Measurements from ENCODE around the gene LRRC17.
"Not testable (repeated sequence)": the region's sequence is repeated elsewhere in the genome, so short reads cannot be mapped to it uniquely, and the experiment has no call there.

Gene LRRC17

DNA sequence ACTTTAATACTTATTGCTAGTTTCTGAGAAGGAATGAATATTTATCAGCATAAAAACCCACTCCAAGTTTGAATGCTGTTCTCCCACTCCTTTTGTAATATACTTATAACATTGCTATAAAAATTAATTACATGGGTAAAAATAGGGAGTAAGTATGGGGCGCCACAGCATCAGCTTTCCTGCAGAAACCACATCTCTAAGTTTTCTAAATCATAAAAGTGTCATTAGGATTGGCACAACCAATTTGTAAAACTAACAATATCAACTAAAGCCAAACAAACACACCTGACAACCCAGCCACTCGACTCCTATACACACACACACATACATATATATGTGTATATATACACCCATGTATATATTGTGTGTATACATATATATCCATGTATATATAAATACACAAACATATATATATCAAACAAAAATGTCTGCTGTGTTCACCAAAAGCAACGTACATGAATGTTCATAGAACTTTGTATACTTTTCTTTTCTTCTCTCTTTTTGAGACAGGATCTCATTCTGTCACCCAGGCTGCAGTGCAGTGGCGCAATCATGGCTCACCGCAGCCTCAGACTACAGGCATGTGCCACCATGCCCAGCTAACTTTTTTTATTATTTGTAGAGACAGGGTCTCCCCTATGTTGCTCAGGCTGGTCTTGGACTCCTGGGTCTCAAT is 14.8 kb upstream of the LRRC17 start:
- no peak for DNase-seq

GRCh38 chr7:102898532-102898859 is 14.3 kb upstream of the LRRC17 start:
- DNase-seq, result no peak

GRCh38 chr7:102902052-102902451 is 10.7 kb upstream of the LRRC17 start:
- DNase-seq, result not testable (repeated sequence)

DNA sequence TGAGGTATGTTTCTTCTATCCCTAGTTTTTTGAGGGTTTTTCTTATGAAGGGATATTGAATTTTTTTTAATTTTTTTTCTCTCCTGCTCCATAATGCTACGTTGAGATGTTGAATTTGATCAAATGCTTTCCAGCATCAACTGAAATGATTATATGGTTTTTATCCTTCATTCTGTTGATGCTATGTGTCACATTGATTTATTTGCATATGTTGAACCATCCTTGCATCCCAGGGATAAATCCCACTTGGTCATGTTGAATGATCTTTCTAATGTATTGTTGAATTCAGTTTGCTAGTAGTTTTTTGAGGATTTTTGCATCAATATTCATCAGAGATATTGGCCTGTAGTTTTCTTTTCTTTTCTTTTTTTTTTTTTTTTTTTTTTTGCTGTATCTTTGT is 9.2 kb upstream of the LRRC17 start:
- DNase-seq, result not testable (repeated sequence)

GRCh38 chr7:102908676-102909075 is 4.1 kb upstream of the LRRC17 start:
- DNase-seq, result no peak

- no peak for DNase-seq
These were observed 1.0 kb downstream of the LRRC17 start for GRCh38 chr7:102913826-102914225.

DNA sequence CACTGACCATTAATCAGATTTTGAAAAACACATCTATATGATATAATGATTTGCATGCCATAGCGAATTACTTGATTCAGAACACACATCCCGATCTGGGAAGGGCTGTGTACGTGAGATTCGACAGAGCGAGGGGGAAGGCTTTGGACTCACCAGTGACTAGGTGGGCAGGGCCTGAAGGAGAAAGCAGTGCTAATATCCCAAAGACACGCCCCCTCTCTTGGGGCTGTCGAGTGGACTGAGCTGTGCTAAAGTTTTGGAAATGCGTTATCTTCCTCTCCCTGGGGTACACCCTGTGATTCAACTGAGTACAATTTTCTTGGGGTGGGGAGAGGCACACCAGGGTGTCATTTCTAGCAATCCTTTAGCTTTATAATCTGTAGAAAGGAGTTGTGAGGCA is 1.8 kb downstream of the LRRC17 start:
- DNase-seq, result no peak

DNA sequence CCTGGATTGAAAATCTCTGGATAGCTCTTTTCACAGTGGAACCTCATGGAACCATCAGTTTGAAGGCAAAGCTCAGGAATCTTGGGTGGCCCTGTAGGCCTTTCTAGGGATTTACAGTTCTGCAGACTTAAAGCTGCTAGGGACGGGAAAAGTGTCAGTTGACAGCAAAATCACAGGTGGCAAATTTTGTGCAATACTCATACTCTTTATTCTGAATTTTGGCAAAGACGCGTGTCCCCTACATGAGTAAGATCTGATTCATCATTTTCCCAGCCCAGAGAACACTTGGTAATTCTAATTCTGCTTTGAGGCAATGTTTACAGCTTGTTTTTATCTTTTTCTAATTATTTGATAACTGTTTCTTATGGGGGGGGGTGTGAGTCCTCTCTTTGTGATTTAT is 3.6 kb downstream of the LRRC17 start:
- DNase-seq, result no peak

GRCh38 chr7:102916881-102917280 is 4.1 kb downstream of the LRRC17 start:
- DNase-seq, result no peak

DNA sequence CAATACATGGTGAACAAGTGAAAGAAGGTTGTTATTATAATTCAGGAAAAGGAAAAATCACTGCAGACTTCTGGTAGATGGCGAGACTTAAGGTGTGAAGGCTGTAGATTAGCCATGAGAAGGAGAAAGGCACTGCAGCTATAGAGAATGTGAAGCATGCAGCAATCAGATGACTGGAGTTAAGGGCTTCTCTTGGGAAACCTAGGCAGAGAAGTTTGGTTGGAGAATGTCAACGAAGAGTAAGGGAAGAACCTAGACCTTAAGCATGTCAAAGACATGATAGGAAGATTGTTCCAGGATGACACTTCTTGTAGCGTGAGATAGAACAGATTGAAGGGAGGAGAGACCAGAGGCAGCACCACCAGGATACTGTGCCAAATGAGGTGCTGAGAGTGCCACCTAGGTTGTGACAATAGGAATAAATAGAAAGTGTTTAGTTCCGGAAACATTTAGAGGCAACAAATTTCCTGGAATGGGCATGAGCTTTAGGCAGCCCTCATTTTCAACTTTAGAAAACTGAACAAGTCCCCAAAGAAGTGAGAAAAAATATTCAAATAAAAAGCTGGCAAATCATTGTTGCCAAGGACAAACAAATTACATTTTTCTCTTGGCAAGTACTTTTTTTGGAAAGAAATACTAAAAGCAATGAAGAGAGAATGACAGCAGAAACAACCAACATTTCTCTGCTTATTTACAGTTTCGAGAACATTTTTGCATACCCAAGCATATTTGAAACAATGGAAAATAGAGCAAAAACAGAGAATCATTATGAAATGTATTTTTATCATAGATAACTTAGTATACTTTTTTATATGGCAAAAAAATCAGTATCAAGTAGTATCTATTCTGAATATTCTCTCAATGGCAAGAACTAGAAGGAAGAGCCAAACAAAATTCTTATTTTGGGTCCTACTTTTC is 4.9 kb downstream of the LRRC17 start:
- no peak for DNase-seq

- no peak for DNase-seq
These were observed 6.0 kb downstream of the LRRC17 start for GRCh38 chr7:102918845-102919244.

DNA sequence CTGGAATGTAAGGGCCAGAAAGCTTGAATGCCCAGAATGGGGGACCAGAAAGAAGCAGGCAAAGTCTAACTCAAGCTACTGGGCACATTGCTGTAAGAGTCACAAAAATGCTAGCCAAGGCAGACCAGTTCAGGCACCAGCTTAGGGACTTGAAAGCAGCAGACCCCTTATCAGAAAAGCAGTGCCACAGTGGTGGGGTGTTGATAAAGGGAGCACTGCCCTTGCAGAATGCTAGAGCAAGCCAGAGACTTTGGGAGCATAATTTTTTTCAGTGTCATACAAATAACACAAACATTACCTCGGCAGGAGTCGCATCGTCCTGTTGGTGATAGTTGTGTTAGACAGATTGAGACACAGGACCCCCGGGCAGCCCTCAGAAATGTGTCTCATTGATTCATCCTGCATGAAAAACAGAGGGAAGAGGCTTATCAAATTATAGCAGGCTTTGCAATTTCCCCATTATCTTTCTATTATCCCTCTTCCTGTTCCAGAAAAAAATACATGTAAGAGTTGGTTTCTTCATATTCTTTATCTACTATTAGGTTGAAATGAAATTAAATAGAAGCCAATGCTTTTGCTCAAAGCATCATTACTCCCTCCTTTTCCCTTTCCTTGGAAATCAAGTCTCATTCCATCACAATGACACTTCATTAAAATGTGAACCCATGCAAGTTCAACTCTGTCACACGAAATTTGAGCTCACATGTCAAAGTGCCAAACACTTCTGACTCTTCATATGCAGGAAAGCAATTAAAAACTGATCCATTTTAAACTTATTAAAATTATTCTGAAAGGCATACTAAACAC is 13.4 kb downstream of the LRRC17 start:
- no peak for DNase-seq

GRCh38 chr7:102926783-102927140 is 14.0 kb downstream of the LRRC17 start:
- DNase-seq, result no peak

GRCh38 chr7:102927312-102927933 is 14.6 kb downstream of the LRRC17 start:
- DNase-seq, result no peak

GRCh38 chr7:102931757-102932156 is 19.0 kb downstream of the LRRC17 start:
- DNase-seq, result no peak

GRCh38 chr7:102933763-102934162 is 21.0 kb downstream of the LRRC17 start:
- DNase-seq, result no peak

GRCh38 chr7:102934239-102934638 is 21.4 kb downstream of the LRRC17 start:
- no peak for DNase-seq

DNA sequence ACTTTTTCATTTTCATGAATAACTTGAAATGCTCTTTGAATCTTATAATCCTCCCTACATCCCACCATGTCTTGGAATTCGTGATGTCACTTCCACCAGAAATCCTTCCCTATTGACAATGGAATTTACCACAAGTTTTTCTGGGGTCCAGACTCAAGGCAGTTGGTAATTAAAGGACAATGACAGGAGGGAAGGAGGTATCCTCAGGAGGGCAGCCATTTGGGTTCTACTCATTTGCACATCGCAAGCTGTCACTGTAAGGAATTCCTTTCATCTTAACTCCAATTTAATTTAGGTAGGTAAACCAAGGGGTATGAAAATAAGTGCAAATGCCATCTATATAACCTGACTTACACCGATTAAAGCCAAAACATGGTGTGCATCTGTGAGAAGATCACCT is 21.9 kb downstream of the LRRC17 start:
- DNase-seq, result no peak

GRCh38 chr7:102935450-102936115 is 22.8 kb downstream of the LRRC17 start:
- no peak for DNase-seq

GRCh38 chr7:102938679-102939078 is 25.9 kb downstream of the LRRC17 start:
- DNase-seq, result no peak

- DNase-seq, result no peak
These were observed 29.5 kb downstream of the LRRC17 start for GRCh38 chr7:102942181-102942866.

GRCh38 chr7:102942868-102943267 is 30.1 kb downstream of the LRRC17 start:
- no peak for DNase-seq
